Measurements from ENCODE around the gene NOL6. TPM values are rescaled to one million over a fixed set of nuclear protein-coding genes. Genes with fewer than 3 reads are reported as not detected.

NOL6 gene
- total RNA-seq, 1 experiment from 2014 or later = 48.5 TPM

DNA sequence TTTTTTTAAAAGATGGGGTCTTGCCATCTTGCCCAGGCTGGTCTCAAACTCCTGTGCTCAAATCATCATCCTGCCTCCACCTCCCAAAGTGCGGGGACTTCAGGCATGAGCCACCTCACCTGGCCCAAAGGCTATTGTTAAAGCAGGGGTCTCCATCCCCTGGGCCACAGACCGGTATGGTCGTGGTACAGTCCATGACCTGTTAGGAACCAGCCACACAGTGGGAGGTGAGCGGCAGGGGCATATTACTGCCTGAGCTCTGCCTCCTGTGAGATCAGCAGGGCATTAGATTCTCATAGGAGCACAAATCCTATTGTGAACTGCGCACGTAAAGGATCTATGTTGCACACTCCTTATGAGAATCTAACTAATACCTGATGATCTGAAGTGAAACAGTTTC is 7.3 kb upstream of the NOL6 start:
- no peak for ATAC-seq
- H3K4me1 Mint-ChIP-seq = no peaks in the 10 kb centered on the region
- no peak overlapping the region for H3K4me3 Mint-ChIP-seq
- ChIA-PET CTCF (interaction anchor here (0.9 to 4.1 kb wide), 2 partner anchors 14 to 28 kb away, joined by 4 to 11 read pairs; no protein-coding TSS in a partner anchor), POLR2A (no interaction called here)
- H3K36me3 Mint-ChIP-seq = no peaks in the 10 kb centered on the region
- DNase-seq (ENCODE audit: low spot score) = no peak
- no peaks in the 10 kb centered on the region for H3K27me3 Mint-ChIP-seq (ENCODE audit: low read depth)
- no peak for TF ChIP-seq SOX15 (CRISPR knock-in tag; IDR thresholded peaks at IDR 0.05)
- no peak for TF ChIP-seq IRF2 (CRISPR knock-in tag; IDR thresholded peaks at IDR 0.05; ENCODE audit: borderline replicate concordance, low read depth)
- TF ChIP-seq HMGA2 (CRISPR knock-in tag; IDR thresholded peaks at IDR 0.05) = no peak
- TF ChIP-seq NFE2L1 (CRISPR knock-in tag; IDR thresholded peaks at IDR 0.05) = no peak
- no peak for TF ChIP-seq ZNF671 (CRISPR knock-in tag; IDR thresholded peaks at IDR 0.05)
- TF ChIP-seq, protein P1, sequence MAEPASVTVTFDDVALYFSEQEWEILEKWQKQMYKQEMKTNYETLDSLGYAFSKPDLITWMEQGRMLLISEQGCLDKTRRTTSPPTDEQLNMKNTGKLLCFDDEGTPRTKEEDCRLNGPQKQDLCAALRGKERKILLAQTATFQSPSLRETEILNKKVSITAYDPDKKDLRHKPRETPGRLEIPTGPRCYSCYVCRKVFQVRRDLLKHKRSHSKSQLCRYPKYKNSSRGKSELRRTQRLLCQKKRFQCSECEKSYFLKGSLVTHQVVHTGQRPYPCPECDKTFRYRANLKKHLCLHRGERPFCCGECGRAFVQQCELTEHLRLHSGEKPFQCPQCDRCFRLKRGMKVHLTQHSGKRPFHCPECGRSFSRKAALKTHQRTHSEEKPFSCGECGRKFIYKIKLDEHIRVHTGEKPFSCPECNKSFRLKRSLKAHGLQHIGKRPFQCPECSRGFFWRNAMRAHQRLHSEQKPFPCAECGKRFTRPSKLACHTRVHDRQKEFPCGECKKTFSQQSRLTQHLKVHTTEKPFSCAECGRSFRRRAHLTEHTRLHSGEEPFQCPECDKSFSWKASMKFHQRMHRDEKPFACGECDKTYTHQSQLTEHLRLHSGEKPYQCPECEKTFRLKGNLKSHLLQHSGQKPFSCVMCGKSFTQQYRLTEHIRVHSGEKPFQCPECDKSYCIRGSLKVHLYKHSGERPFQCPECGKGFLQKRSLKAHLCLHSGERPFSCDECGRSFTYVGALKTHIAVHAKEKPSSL (CRISPR knock-in tag; conservative IDR thresholded peaks at IDR 0.05) = no peak
- H3K27ac Mint-ChIP-seq = no peak overlapping the region
- H3K9me3 Mint-ChIP-seq = no peaks in the 10 kb centered on the region

DNA sequence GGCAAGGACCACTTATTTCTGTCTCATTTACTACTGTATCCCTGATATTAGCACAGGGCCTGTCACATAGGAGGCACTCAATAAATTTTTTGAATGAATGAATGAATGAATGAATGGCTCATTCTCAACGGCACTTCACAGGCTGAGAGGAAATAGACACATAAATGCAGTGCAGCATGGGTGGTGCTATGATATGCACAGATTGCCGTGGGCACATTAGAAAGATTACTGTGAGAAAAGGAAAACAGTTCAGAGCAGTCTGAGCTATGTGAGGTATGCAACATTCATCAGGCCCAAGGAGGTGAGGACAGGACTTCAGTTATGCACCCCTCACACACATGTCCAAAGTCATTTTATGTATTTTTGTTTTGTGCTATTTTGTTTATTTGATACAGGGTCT is 6.4 kb upstream of the NOL6 start:
- H3K27ac Mint-ChIP-seq = no peak overlapping the region
- POLR2A ChIA-PET = no interaction called here
- DNase-seq (ENCODE audit: low spot score) (no peak), ATAC-seq (no peak)
- H3K4me3 Mint-ChIP-seq = no peak overlapping the region
- H3K9me3 Mint-ChIP-seq = no peaks in the 10 kb centered on the region
- no peaks in the 10 kb centered on the region for H3K4me1 Mint-ChIP-seq
- TF ChIP-seq ESRRA (CRISPR knock-in tag; IDR thresholded peaks at IDR 0.05; ENCODE audit: borderline replicate concordance) (no peak), ZBTB21 (CRISPR knock-in tag; IDR thresholded peaks at IDR 0.05; ENCODE audit: borderline replicate concordance) (no peak), CREB1 (CRISPR knock-in tag; IDR thresholded peaks at IDR 0.05) (no peak), NR2C2 (CRISPR knock-in tag; IDR thresholded peaks at IDR 0.05) (no peak), NR1H2 (CRISPR knock-in tag; IDR thresholded peaks at IDR 0.05) (no peak), SOX15 (CRISPR knock-in tag; IDR thresholded peaks at IDR 0.05) (no peak), ZNF121 (CRISPR knock-in tag; IDR thresholded peaks at IDR 0.05) (no peak), NFYB (CRISPR knock-in tag; conservative IDR thresholded peaks at IDR 0.05; ENCODE audit: low read depth) (no peak), NFE2L1 (CRISPR knock-in tag; IDR thresholded peaks at IDR 0.05) (no peak), TCF7 (CRISPR knock-in tag; IDR thresholded peaks at IDR 0.05; ENCODE audit: low read depth) (no peak)
- TF ChIP-seq, protein P2, sequence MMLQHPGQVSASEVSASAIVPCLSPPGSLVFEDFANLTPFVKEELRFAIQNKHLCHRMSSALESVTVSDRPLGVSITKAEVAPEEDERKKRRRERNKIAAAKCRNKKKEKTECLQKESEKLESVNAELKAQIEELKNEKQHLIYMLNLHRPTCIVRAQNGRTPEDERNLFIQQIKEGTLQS (CRISPR knock-in tag; conservative IDR thresholded peaks at IDR 0.05) = no peak
- TF ChIP-seq, protein P3, sequence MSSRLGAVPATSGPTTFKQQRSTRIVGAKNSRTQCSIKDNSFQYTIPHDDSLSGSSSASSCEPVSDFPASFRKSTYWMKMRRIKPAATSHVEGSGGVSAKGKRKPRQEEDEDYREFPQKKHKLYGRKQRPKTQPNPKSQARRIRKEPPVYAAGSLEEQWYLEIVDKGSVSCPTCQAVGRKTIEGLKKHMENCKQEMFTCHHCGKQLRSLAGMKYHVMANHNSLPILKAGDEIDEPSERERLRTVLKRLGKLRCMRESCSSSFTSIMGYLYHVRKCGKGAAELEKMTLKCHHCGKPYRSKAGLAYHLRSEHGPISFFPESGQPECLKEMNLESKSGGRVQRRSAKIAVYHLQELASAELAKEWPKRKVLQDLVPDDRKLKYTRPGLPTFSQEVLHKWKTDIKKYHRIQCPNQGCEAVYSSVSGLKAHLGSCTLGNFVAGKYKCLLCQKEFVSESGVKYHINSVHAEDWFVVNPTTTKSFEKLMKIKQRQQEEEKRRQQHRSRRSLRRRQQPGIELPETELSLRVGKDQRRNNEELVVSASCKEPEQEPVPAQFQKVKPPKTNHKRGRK (CRISPR knock-in tag; IDR thresholded peaks at IDR 0.05; ENCODE audit: borderline replicate concordance) = no peak
- TF ChIP-seq, protein P4, sequence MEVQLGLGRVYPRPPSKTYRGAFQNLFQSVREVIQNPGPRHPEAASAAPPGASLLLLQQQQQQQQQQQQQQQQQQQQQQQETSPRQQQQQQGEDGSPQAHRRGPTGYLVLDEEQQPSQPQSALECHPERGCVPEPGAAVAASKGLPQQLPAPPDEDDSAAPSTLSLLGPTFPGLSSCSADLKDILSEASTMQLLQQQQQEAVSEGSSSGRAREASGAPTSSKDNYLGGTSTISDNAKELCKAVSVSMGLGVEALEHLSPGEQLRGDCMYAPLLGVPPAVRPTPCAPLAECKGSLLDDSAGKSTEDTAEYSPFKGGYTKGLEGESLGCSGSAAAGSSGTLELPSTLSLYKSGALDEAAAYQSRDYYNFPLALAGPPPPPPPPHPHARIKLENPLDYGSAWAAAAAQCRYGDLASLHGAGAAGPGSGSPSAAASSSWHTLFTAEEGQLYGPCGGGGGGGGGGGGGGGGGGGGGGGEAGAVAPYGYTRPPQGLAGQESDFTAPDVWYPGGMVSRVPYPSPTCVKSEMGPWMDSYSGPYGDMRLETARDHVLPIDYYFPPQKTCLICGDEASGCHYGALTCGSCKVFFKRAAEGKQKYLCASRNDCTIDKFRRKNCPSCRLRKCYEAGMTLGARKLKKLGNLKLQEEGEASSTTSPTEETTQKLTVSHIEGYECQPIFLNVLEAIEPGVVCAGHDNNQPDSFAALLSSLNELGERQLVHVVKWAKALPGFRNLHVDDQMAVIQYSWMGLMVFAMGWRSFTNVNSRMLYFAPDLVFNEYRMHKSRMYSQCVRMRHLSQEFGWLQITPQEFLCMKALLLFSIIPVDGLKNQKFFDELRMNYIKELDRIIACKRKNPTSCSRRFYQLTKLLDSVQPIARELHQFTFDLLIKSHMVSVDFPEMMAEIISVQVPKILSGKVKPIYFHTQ (CRISPR knock-in tag; IDR thresholded peaks at IDR 0.05) = no peak
- TF ChIP-seq, protein P5, sequence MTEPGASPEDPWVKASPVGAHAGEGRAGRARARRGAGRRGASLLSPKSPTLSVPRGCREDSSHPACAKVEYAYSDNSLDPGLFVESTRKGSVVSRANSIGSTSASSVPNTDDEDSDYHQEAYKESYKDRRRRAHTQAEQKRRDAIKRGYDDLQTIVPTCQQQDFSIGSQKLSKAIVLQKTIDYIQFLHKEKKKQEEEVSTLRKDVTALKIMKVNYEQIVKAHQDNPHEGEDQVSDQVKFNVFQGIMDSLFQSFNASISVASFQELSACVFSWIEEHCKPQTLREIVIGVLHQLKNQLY (CRISPR knock-in tag; IDR thresholded peaks at IDR 0.05) = no peak
- TF ChIP-seq, protein P6, sequence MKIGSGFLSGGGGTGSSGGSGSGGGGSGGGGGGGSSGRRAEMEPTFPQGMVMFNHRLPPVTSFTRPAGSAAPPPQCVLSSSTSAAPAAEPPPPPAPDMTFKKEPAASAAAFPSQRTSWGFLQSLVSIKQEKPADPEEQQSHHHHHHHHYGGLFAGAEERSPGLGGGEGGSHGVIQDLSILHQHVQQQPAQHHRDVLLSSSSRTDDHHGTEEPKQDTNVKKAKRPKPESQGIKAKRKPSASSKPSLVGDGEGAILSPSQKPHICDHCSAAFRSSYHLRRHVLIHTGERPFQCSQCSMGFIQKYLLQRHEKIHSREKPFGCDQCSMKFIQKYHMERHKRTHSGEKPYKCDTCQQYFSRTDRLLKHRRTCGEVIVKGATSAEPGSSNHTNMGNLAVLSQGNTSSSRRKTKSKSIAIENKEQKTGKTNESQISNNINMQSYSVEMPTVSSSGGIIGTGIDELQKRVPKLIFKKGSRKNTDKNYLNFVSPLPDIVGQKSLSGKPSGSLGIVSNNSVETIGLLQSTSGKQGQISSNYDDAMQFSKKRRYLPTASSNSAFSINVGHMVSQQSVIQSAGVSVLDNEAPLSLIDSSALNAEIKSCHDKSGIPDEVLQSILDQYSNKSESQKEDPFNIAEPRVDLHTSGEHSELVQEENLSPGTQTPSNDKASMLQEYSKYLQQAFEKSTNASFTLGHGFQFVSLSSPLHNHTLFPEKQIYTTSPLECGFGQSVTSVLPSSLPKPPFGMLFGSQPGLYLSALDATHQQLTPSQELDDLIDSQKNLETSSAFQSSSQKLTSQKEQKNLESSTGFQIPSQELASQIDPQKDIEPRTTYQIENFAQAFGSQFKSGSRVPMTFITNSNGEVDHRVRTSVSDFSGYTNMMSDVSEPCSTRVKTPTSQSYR (CRISPR knock-in tag; IDR thresholded peaks at IDR 0.05) = no peak
- TF ChIP-seq, protein P7, sequence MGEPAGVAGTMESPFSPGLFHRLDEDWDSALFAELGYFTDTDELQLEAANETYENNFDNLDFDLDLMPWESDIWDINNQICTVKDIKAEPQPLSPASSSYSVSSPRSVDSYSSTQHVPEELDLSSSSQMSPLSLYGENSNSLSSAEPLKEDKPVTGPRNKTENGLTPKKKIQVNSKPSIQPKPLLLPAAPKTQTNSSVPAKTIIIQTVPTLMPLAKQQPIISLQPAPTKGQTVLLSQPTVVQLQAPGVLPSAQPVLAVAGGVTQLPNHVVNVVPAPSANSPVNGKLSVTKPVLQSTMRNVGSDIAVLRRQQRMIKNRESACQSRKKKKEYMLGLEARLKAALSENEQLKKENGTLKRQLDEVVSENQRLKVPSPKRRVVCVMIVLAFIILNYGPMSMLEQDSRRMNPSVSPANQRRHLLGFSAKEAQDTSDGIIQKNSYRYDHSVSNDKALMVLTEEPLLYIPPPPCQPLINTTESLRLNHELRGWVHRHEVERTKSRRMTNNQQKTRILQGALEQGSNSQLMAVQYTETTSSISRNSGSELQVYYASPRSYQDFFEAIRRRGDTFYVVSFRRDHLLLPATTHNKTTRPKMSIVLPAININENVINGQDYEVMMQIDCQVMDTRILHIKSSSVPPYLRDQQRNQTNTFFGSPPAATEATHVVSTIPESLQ (CRISPR knock-in tag; IDR thresholded peaks at IDR 0.05) = no peak
- TF ChIP-seq, protein P8, sequence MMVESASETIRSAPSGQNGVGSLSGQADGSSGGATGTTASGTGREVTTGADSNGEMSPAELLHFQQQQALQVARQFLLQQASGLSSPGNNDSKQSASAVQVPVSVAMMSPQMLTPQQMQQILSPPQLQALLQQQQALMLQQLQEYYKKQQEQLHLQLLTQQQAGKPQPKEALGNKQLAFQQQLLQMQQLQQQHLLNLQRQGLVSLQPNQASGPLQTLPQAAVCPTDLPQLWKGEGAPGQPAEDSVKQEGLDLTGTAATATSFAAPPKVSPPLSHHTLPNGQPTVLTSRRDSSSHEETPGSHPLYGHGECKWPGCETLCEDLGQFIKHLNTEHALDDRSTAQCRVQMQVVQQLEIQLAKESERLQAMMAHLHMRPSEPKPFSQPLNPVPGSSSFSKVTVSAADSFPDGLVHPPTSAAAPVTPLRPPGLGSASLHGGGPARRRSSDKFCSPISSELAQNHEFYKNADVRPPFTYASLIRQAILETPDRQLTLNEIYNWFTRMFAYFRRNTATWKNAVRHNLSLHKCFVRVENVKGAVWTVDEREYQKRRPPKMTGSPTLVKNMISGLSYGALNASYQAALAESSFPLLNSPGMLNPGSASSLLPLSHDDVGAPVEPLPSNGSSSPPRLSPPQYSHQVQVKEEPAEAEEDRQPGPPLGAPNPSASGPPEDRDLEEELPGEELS (CRISPR knock-in tag; IDR thresholded peaks at IDR 0.05) = no peak
- CTCF ChIA-PET = interaction anchor here (0.9 to 4.1 kb wide), 3 partner anchors 13 to 37 kb away, joined by 4 to 11 read pairs (median 5); no protein-coding TSS in a partner anchor
- H3K36me3 Mint-ChIP-seq = no peaks in the 10 kb centered on the region
- H3K27me3 Mint-ChIP-seq (ENCODE audit: low read depth) = no peaks in the 10 kb centered on the region

All from WTC11 (cell line).